Measurements from ENCODE around the gene CDC42BPG.

CDC42BPG gene

GRCh38 chr11:64869571-64870175, 25.2 kb upstream of the CDC42BPG start:
- no peak for DNase-seq
- intact Hi-C loops (cut with DNase I), result no loop called here

- DNase-seq, result no peak
- intact Hi-C loops (cut with DNase I), result no loop called here
These were observed 24.6 kb upstream of the CDC42BPG start for GRCh38 chr11:64868904-64869570.

GRCh38 chr11:64867748-64868462, 23.5 kb upstream of the CDC42BPG start:
- DNase-seq, result peak in 15 of 42 donors; percentile 29 to 78 (median 47)

GRCh38 chr11:64866173-64866491, 21.7 kb upstream of the CDC42BPG start:
- DNase-seq, result no peak
- intact Hi-C loops (cut with DNase I), result no loop called here

More at GRCh38 chr11:64867748-64868462, 23.5 kb upstream of the CDC42BPG start:
- intact Hi-C loops (cut with DNase I), result no loop called here

- intact Hi-C loops (cut with DNase I), result no loop called here
These were observed 21.1 kb upstream of the CDC42BPG start for GRCh38 chr11:64865286-64866172.

GRCh38 chr11:64864473-64865285, 20.2 kb upstream of the CDC42BPG start:
- peak in 13 of 42 donors; percentile 18 to 79 (median 48) for DNase-seq

More at GRCh38 chr11:64865286-64866172, 21.1 kb upstream of the CDC42BPG start:
- DNase-seq, result no peak

GRCh38 chr11:64864135-64864472, 19.7 kb upstream of the CDC42BPG start:
- intact Hi-C loops (cut with DNase I), result no loop called here
- no peak for DNase-seq

More at GRCh38 chr11:64864473-64865285, 20.2 kb upstream of the CDC42BPG start:
- intact Hi-C loops (cut with DNase I), result no loop called here

- intact Hi-C loops (cut with DNase I), result no loop called here
- peak in 12 of 42 donors; percentile 30 to 66 (median 41) for DNase-seq
These were observed 19.1 kb upstream of the CDC42BPG start for GRCh38 chr11:64863391-64864060.

GRCh38 chr11:64862987-64863390, 18.5 kb upstream of the CDC42BPG start:
- peak in 2 of 42 donors; percentile 11 to 15 for DNase-seq
- intact Hi-C loops (cut with DNase I), result no loop called here

GRCh38 chr11:64861227-64861975, 16.9 kb upstream of the CDC42BPG start:
- intact Hi-C loops (cut with DNase I), result no loop called here
- peak in 2 of 42 donors; percentile 23 to 28 for DNase-seq

- intact Hi-C loops (cut with DNase I), result no loop called here
- DNase-seq, result no peak
These were observed 15.3 kb upstream of the CDC42BPG start for GRCh38 chr11:64859542-64860414.

- DNase-seq, result no peak
- intact Hi-C loops (cut with DNase I), result no loop called here
These were observed 14.2 kb upstream of the CDC42BPG start for GRCh38 chr11:64858467-64859263.

- intact Hi-C loops (cut with DNase I), result no loop called here
- DNase-seq, result no peak
These were observed 13.0 kb upstream of the CDC42BPG start for GRCh38 chr11:64857485-64857884.

- DNase-seq, result peak in 20 of 42 donors; percentile 19 to 73 (median 45)
- intact Hi-C loops (cut with DNase I), result no loop called here
These were observed 12.2 kb upstream of the CDC42BPG start for GRCh38 chr11:64856382-64857227.
